Thoracic aorta (tissue), 2 donors: Measurements from ENCODE around the gene TCF4. TPM values are rescaled to one million over a fixed set of nuclear protein-coding genes. Genes with fewer than 3 reads are reported as not detected.

Experiments used
- ATAC-seq: fragments of 150-250 bp; one replicate; pipeline ENCODE4 v1.8.0; 2017; ENCODE audit warnings: low read depth; ENCODE audit not compliant: insufficient number of reproducible peaks, low FRiP score
- DNase-seq: peaks from one replicate; pipeline ENCODE4 v3.0.0-alpha.2; 2020; ENCODE audit warnings: low spot score
- H3K27ac ChIP-seq, 2 donors: fragments of 200-600 bp; sonication (generic); 1 replicate in 1 of 2; 2 replicates in 1 of 2; pipeline ENCODE4 v1.5.1; 2016; ENCODE audit warnings: mild to moderate bottlenecking in 2 of 2, moderate library complexity in 2 of 2
- H3K27me3 ChIP-seq: fragments of 200-600 bp; sonication (generic); replicated peaks from 2 replicates; pipeline ENCODE4 v1.6.0; 2016; ENCODE audit warnings: mild to moderate bottlenecking; ENCODE audit not compliant: insufficient read depth
- H3K36me3 ChIP-seq: fragments of 200-600 bp; sonication (generic); one replicate; pipeline ENCODE4 v1.5.1; 2016
- H3K4me1 ChIP-seq, 2 donors: fragments of 200-600 bp; sonication (generic); 1 replicate in 1 of 2; 2 replicates in 1 of 2; pipeline versions ENCODE4 v1.5.1 to v1.6.0; 2016; ENCODE audit warnings: low read depth in 2 of 2, mild to moderate bottlenecking in 1 of 2; ENCODE audit not compliant: control insufficient read depth in 1 of 2
- H3K4me3 ChIP-seq: fragments of 200-600 bp; sonication (generic); 2 replicates; pipeline ENCODE4 v1.5.1; 2016; ENCODE audit warnings: mild to moderate bottlenecking
- H3K9me3 ChIP-seq: fragments of 200-600 bp; sonication (generic); 2 replicates; pipeline ENCODE4 v1.5.1; 2016
- total RNA-seq, 2 donors: library from RNA; depleted of rRNA; stranded (reverse); fragments of >200 nt; gene quantifications; one replicate each; pipeline versions ENCODE4 v1.1.0 to v1.2.3, GENCODE V29; 2016
- TF ChIP-seq, protein P1 (sequence below): fragments of 200-600 bp; sonication (generic); IDR thresholded peaks from one replicate; pipeline ENCODE4 v1.5.1; 2019; ENCODE audit warnings: antibody characterized with exemption

TCF4 gene
- total RNA-seq, 2 donors from 2014 or later: 178 to 267 TPM

DNA sequence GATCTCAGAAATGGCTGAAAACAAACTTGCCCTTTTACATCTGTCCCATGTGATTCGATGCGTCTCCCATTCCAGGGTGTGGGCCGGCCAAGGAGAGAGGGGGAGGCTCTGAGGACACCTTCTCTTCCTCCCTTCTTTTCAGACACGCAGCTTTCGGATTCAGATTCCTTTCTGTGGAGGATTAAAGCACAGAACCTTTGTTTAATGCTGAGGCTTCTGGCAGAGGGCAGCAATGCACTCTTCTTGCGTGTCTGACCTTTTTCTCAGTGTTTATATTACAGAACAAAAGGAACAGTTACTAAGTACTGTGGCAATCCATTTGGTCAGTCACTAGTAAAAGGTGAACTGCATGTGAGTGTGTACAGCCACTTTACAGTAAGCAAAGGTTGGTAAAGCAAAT lies 359.8 kb downstream of the TCF4 start:
- no peaks in the 10 kb centered on the region for H3K27me3 ChIP-seq
- H3K9me3 ChIP-seq: no peaks in the 10 kb centered on the region
- H3K36me3 ChIP-seq: peaks cover 15% of the 10 kb centered on the region
- H3K4me3 ChIP-seq: no peak overlapping the region
- no peak for DNase-seq
- ATAC-seq: no peak
- H3K4me1 ChIP-seq: no peaks in the 10 kb centered on the region
- TF ChIP-seq, protein P1, sequence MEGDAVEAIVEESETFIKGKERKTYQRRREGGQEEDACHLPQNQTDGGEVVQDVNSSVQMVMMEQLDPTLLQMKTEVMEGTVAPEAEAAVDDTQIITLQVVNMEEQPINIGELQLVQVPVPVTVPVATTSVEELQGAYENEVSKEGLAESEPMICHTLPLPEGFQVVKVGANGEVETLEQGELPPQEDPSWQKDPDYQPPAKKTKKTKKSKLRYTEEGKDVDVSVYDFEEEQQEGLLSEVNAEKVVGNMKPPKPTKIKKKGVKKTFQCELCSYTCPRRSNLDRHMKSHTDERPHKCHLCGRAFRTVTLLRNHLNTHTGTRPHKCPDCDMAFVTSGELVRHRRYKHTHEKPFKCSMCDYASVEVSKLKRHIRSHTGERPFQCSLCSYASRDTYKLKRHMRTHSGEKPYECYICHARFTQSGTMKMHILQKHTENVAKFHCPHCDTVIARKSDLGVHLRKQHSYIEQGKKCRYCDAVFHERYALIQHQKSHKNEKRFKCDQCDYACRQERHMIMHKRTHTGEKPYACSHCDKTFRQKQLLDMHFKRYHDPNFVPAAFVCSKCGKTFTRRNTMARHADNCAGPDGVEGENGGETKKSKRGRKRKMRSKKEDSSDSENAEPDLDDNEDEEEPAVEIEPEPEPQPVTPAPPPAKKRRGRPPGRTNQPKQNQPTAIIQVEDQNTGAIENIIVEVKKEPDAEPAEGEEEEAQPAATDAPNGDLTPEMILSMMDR: no peak
- no peak overlapping the region for H3K27ac ChIP-seq

DNA sequence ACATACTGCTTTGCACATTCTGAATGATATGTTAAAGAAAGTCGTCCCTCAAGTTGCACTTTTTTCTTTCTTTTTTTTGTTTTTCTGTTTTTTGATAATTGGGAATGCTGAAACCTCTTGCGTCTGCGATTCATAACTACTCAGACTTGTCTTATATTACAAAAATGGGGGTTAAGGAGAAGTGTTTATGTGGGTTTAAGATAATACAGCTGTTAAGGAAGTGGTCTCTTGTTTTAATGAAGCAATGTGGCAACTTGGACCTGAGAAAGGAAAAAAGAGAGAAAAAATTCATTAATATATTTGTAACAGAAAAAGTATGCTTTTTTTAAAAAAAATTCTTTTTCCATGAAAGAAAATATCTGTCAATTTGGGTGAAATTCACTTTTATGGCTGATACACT lies 360.2 kb downstream of the TCF4 start:
- Histone ChIP-seq H3K36me3 (peaks cover 11% of the 10 kb centered on the region), H3K4me3 (no peak overlapping the region), H3K4me1 (no peaks in the 10 kb centered on the region), H3K27me3 (no peaks in the 10 kb centered on the region), H3K9me3 (no peaks in the 10 kb centered on the region), H3K27ac (no peak overlapping the region)
- TF ChIP-seq, protein P1: no peak
- DNase-seq (no peak), ATAC-seq (no peak)

DNA sequence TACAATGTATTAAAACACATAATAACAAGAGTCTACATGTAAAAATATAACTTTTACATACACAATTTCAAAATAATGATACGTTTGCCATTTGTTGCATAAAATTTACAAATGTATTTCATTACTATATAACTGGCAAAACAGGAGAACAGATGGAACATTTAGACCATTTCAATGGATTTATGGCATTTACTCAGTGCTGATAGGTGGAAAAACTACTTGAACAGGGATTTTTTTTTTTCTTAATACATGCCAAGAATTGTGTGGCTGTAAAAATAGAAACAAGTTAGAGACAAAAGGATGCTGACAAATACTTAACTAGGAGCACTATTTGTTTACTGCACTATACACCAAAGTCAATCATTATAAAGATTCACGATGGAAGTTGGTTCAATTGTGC lies 361.9 kb downstream of the TCF4 start:
- TF ChIP-seq, protein P1: no peak
- Histone ChIP-seq H3K4me3 (no peak overlapping the region), H3K36me3 (peaks cover 7% of the 10 kb centered on the region)

DNA sequence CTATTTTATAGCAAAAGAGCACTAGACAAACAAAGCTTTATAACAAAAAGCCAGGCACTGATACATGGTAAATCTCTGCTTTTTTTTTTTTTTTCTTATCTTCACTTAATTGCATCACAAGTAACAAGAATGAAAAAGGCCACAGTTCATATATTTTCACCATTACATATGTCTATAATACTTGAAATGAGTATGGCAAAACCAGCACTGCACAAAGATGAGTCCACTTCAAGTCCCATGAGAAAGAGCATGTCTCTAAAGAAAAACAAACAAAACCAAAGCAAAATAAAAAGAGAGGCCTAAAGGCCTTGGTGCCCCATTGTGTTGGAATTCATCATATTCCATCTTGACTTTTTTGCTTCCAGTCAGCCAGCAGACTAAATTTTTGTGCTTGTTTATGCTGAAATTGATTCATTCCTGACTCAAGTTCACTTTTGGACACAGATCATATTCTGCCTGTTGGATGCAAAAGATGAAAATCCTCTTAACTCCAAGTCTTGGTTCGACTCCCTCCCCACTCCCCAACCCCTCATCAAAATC lies 363.8 kb downstream of the TCF4 start:
- peak overlapping the region in 1 of 2 donors; percentile 23 for H3K27ac ChIP-seq
- no peaks in the 10 kb centered on the region for H3K27me3 ChIP-seq
- ATAC-seq (no peak), DNase-seq (no peak)
- H3K4me3 ChIP-seq: no peak overlapping the region
- H3K36me3 ChIP-seq: peaks cover 7% of the 10 kb centered on the region
- H3K9me3 ChIP-seq: no peaks in the 10 kb centered on the region
- H3K4me1 ChIP-seq: peaks cover 0 to 12% of the 10 kb centered on the region in 2 donors
- TF ChIP-seq, protein P1: no peak

More for the DNA sequence above, 361.9 kb downstream of the TCF4 start:
- DNase-seq (no peak), ATAC-seq (no peak)
- Histone ChIP-seq H3K4me1 (peaks cover 0 to 1% of the 10 kb centered on the region in 2 donors), H3K27me3 (no peaks in the 10 kb centered on the region), H3K9me3 (no peaks in the 10 kb centered on the region), H3K27ac (no peak overlapping the region)

DNA sequence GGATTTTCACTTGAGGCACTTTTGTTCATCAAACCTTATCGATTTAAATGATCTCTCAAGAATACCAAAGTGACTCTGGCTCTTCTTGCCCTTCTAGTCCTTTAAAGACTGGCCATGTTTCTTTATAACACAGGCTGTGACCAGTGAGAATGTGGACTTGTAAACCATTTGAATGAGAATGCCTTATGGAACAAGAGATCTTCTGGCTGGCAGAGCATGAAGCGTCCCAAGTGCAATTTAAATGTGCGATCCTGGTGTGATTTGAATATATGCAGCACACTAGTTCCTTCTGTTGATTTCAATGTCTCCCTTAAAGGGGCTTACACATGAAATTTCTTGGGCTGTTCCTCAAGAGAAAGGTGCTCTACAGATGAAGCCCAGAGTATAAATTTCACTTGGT lies 366.4 kb downstream of the TCF4 start:
- ATAC-seq (no peak), DNase-seq (no peak)
- Histone ChIP-seq H3K27ac (no peak overlapping the region), H3K4me3 (no peak overlapping the region), H3K27me3 (no peaks in the 10 kb centered on the region), H3K36me3 (no peaks in the 10 kb centered on the region), H3K4me1 (peaks cover 0 to 12% of the 10 kb centered on the region in 2 donors), H3K9me3 (no peaks in the 10 kb centered on the region)
- TF ChIP-seq, protein P1: no peak
